ENCODE measurements around the gene MDC1. TPM values are rescaled to one million over a fixed set of nuclear protein-coding genes. Genes with fewer than 3 reads are reported as not detected.

The MDC1 gene
- total and polyA plus RNA-seq, 7 donors, result 1.8 to 17.4 (median 5.4) TPM

DNA sequence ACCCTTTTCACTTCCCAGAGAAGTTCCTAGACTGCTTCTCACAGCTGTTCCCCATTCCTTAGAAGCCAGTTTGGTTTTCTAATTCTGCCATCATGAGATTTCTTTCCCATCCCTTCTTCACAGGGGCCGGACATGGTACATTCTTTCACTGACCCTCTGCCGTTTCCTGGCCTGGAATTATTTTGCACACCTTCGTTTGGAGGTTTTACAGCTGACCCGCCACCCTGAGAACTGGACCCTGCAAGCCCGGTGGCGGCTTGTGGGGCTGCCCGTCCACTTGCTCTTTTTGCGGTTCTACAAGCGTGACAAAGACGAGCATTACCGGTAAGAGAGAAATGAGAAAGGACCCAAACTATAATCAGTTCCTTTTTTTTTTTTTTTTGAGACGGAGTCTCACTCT lies 65.9 kb downstream of the MDC1 start:
- no peak overlapping the region for H3K4me3 ChIP-seq
- WGBS, 2 donors, result 85 to 90% methylated on average over 12 of the region's 12 CpGs

More for the DNA sequence above, 65.9 kb downstream of the MDC1 start:
- Histone ChIP-seq H3K27ac (no peak overlapping the region), H3K27me3 (no peaks in the 10 kb centered on the region), H3K36me3 (peaks cover 41 to 67% (median 48%) of the 10 kb centered on the region in 4 donors), H3K4me1 (peaks cover 0 to 24% (median 12%) of the 10 kb centered on the region in 4 donors), H3K9me3 (no peaks in the 10 kb centered on the region)
- no peak for DNase-seq
- intact Hi-C loops (cut with DNase I), result no loop called here
- TF ChIP-seq POLR2A (IDR thresholded peaks at IDR 0.05) (no peak), EP300 (IDR thresholded peaks at IDR 0.05) (no peak), POLR2AphosphoS5 (IDR thresholded peaks at IDR 0.05) (no peak)
- TF ChIP-seq, protein P1, sequence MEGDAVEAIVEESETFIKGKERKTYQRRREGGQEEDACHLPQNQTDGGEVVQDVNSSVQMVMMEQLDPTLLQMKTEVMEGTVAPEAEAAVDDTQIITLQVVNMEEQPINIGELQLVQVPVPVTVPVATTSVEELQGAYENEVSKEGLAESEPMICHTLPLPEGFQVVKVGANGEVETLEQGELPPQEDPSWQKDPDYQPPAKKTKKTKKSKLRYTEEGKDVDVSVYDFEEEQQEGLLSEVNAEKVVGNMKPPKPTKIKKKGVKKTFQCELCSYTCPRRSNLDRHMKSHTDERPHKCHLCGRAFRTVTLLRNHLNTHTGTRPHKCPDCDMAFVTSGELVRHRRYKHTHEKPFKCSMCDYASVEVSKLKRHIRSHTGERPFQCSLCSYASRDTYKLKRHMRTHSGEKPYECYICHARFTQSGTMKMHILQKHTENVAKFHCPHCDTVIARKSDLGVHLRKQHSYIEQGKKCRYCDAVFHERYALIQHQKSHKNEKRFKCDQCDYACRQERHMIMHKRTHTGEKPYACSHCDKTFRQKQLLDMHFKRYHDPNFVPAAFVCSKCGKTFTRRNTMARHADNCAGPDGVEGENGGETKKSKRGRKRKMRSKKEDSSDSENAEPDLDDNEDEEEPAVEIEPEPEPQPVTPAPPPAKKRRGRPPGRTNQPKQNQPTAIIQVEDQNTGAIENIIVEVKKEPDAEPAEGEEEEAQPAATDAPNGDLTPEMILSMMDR (IDR thresholded peaks at IDR 0.05), result no peak

Small RNAs within 50 kb of the gene (small RNA-seq; reads per million reads assigned to genes)
- gene RF00019 (0 reads per million in 3 donors), gene RN7SL353P (0 reads per million in 3 donors)

Other genes with a start within 250 kb of the MDC1 start
- gene HLA-E, start 227.8 kb downstream of the MDC1 start, total RNA-seq, result 100 to 1,000 TPM; 323 to 462 (median 387) TPM
- 100 to 1,000 TPM; 139 to 753 (median 181) TPM for gene HLA-E, start 227.8 kb downstream of the MDC1 start, polyA plus RNA-seq
- 10 to 100 TPM; 31.6 to 36.3 (median 33.7) TPM for gene GNL1, start 160.8 kb downstream of the MDC1 start, total RNA-seq
- gene GNL1, start 160.8 kb downstream of the MDC1 start, polyA plus RNA-seq, result 10 to 100 TPM; 27.7 to 50.6 (median 43.2) TPM
- gene PRR3, start 160.0 kb downstream of the MDC1 start, total RNA-seq, result 10 to 100 TPM in 1 of 4 donors, 1 to 10 TPM in 3; 3.7 to 21.1 (median 4.6) TPM
- 1 to 10 TPM; 2.8 to 7.6 (median 3.0) TPM for gene PRR3, start 160.0 kb downstream of the MDC1 start, polyA plus RNA-seq
- gene ABCF1, start 145.8 kb downstream of the MDC1 start, total RNA-seq, result 10 to 100 TPM; 26.9 to 38.8 (median 33.6) TPM
- gene ABCF1, start 145.8 kb downstream of the MDC1 start, polyA plus RNA-seq, result 10 to 100 TPM; 17.4 to 46.7 (median 25.4) TPM
- 10 to 100 TPM; 18.5 to 30.2 (median 28.3) TPM for gene PPP1R10, start 100.0 kb downstream of the MDC1 start, total RNA-seq
- gene PPP1R10, start 100.0 kb downstream of the MDC1 start, polyA plus RNA-seq, result 10 to 100 TPM; 13.8 to 30.6 (median 18.7) TPM
- gene MRPS18B, start 99.4 kb downstream of the MDC1 start, total RNA-seq, result 10 to 100 TPM; 36.3 to 58.9 (median 48.4) TPM
- 10 to 100 TPM; 74.5 to 81.2 (median 78.6) TPM for gene MRPS18B, start 99.4 kb downstream of the MDC1 start, polyA plus RNA-seq
- 1 to 10 TPM; 2.6 to 7.2 (median 4.8) TPM for gene ATAT1, start 90.4 kb downstream of the MDC1 start, total RNA-seq
- gene ATAT1, start 90.4 kb downstream of the MDC1 start, polyA plus RNA-seq, result 1 to 10 TPM; 3.0 to 8.5 (median 4.2) TPM
- 10 to 100 TPM in 2 of 4 donors, 1 to 10 TPM in 2; 7.8 to 36.7 (median 20.7) TPM for gene C6orf136, start 70.1 kb downstream of the MDC1 start, total RNA-seq
- 10 to 100 TPM; 51.1 to 60.8 (median 52.3) TPM for gene C6orf136, start 70.1 kb downstream of the MDC1 start, polyA plus RNA-seq
- gene DHX16, start 44.3 kb downstream of the MDC1 start, total RNA-seq, result 10 to 100 TPM; 18.0 to 22.8 (median 21.3) TPM
- 10 to 100 TPM; 21.6 to 34.2 (median 25.2) TPM for gene DHX16, start 44.3 kb downstream of the MDC1 start, polyA plus RNA-seq
- gene PPP1R18, start 30.6 kb downstream of the MDC1 start, total RNA-seq, result 10 to 100 TPM; 32.6 to 69.8 (median 39.0) TPM
- gene PPP1R18, start 30.6 kb downstream of the MDC1 start, polyA plus RNA-seq, result 10 to 100 TPM; 15.0 to 51.2 (median 27.6) TPM
- gene NRM, start 26.3 kb downstream of the MDC1 start, total RNA-seq, result 1 to 10 TPM; 2.4 to 9.7 (median 5.0) TPM
- 10 to 100 TPM in 1 of 3 donors, 1 to 10 TPM in 2; 1.8 to 13.8 (median 2.8) TPM for gene NRM, start 26.3 kb downstream of the MDC1 start, polyA plus RNA-seq
- 100 to 1,000 TPM; 245 to 287 (median 267) TPM for gene TUBB, start 3.1 kb upstream of the MDC1 start, total RNA-seq
- 100 to 1,000 TPM in 2 of 3 donors, 10 to 100 TPM in 1; 96.1 to 306 (median 111) TPM for gene TUBB, start 3.1 kb upstream of the MDC1 start, polyA plus RNA-seq
- gene FLOT1, start 25.4 kb upstream of the MDC1 start, total RNA-seq, result 100 to 1,000 TPM; 141 to 206 (median 160) TPM
- 100 to 1,000 TPM; 174 to 194 (median 188) TPM for gene FLOT1, start 25.4 kb upstream of the MDC1 start, polyA plus RNA-seq
- gene IER3, start 27.3 kb upstream of the MDC1 start, total RNA-seq, result 10 to 100 TPM; 20.1 to 65.3 (median 21.9) TPM
- gene IER3, start 27.3 kb upstream of the MDC1 start, polyA plus RNA-seq, result 100 to 1,000 TPM; 133 to 193 (median 153) TPM
- 10 to 100 TPM in 2 of 4 donors, 1 to 10 TPM in 2; 7.9 to 25.2 (median 13.6) TPM for gene DDR1, start 167.2 kb upstream of the MDC1 start, total RNA-seq
- gene DDR1, start 167.2 kb upstream of the MDC1 start, polyA plus RNA-seq, result 100 to 1,000 TPM in 1 of 3 donors, 10 to 100 TPM in 2; 25.7 to 110 (median 27.0) TPM
- gene GTF2H4, start 190.9 kb upstream of the MDC1 start, total RNA-seq, result 10 to 100 TPM in 2 of 4 donors, 1 to 10 TPM in 2; 7.7 to 28.5 (median 13.1) TPM
- 10 to 100 TPM in 2 of 3 donors, 1 to 10 TPM in 1; 9.9 to 21.9 (median 12.6) TPM for gene GTF2H4, start 190.9 kb upstream of the MDC1 start, polyA plus RNA-seq
- 10 to 100 TPM in 1 of 4 donors, 1 to 10 TPM in 3; 6.7 to 13.0 (median 9.0) TPM for gene VARS2, start 197.0 kb upstream of the MDC1 start, total RNA-seq
- 10 to 100 TPM in 1 of 3 donors, 1 to 10 TPM in 2; 6.9 to 23.0 (median 7.8) TPM for gene VARS2, start 197.0 kb upstream of the MDC1 start, polyA plus RNA-seq
- not detected for gene SFTA2, start 214.9 kb upstream of the MDC1 start, total RNA-seq
- gene SFTA2, start 214.9 kb upstream of the MDC1 start, polyA plus RNA-seq, result 1 to 10 TPM in 1 of 3 donors, not detected in 2; 3.6 TPM
- not detected for gene MUCL3, start 223.7 kb upstream of the MDC1 start, total RNA-seq
- under 1 TPM in 1 of 3 donors, not detected in 2; under 0.01 TPM for gene MUCL3, start 223.7 kb upstream of the MDC1 start, polyA plus RNA-seq

Data from sigmoid colon (tissue), 7 donors.